Measurements from ENCODE around the gene TNK2. TPM values are rescaled to one million over a fixed set of nuclear protein-coding genes. Genes with fewer than 3 reads are reported as not detected.
"Not testable (repeated sequence)": the region's sequence is repeated elsewhere in the genome, so short reads cannot be mapped to it uniquely, and the experiment has no call there.

TNK2 gene
- total RNA-seq, 1 donor from 2014 or later: 56.7 TPM

- H3K27me3 ChIP-seq (ENCODE audit: low read depth); DNase-seq; H3K27ac ChIP-seq; H3K4me3 ChIP-seq; H3K9me3 ChIP-seq; intact Hi-C loops (cut with DNase I); H3K4me1 ChIP-seq; ATAC-seq; H3K36me3 ChIP-seq: not testable (repeated sequence)
These were observed 33.0 kb upstream of the TNK2 start for GRCh38 chr3:195941265-195941815.

- H3K4me3 ChIP-seq; H3K4me1 ChIP-seq; H3K36me3 ChIP-seq; DNase-seq; H3K27ac ChIP-seq; ATAC-seq; H3K9me3 ChIP-seq; intact Hi-C loops (cut with DNase I); H3K27me3 ChIP-seq (ENCODE audit: low read depth): not testable (repeated sequence)
These were observed 32.5 kb upstream of the TNK2 start for GRCh38 chr3:195940806-195941205.

GRCh38 chr3:195939526-195940470, 31.4 kb upstream of the TNK2 start:
- intact Hi-C loops (cut with DNase I); H3K4me3 ChIP-seq; H3K27me3 ChIP-seq (ENCODE audit: low read depth); DNase-seq; H3K9me3 ChIP-seq; H3K36me3 ChIP-seq; H3K27ac ChIP-seq; H3K4me1 ChIP-seq; ATAC-seq: not testable (repeated sequence)

GRCh38 chr3:195933044-195933430, 24.7 kb upstream of the TNK2 start:
- intact Hi-C loops (cut with DNase I); DNase-seq; H3K27ac ChIP-seq: not testable (repeated sequence)

GRCh38 chr3:195932418-195933043, 24.2 kb upstream of the TNK2 start:
- H3K27me3 ChIP-seq (ENCODE audit: low read depth): no peaks in the 10 kb centered on the region
- no peak overlapping the region for H3K27ac ChIP-seq
- DNase-seq (no peak), ATAC-seq (no peak)
- intact Hi-C loops (cut with DNase I): no loop called here
- TF ChIP-seq CTCF (IDR thresholded peaks at IDR 0.05): no peak
- no peak overlapping the region for H3K4me3 ChIP-seq
- no peaks in the 10 kb centered on the region for H3K9me3 ChIP-seq
- H3K4me1 ChIP-seq: no peaks in the 10 kb centered on the region
- no peaks in the 10 kb centered on the region for H3K36me3 ChIP-seq

More at GRCh38 chr3:195933044-195933430, 24.7 kb upstream of the TNK2 start:
- H3K4me1 ChIP-seq; H3K36me3 ChIP-seq; H3K27me3 ChIP-seq (ENCODE audit: low read depth); H3K4me3 ChIP-seq; H3K9me3 ChIP-seq; ATAC-seq: not testable (repeated sequence)

GRCh38 chr3:195931582-195932273, 23.4 kb upstream of the TNK2 start:
- H3K9me3 ChIP-seq: no peaks in the 10 kb centered on the region
- TF ChIP-seq CTCF (IDR thresholded peaks at IDR 0.05): no peak
- H3K27ac ChIP-seq: no peak overlapping the region
- H3K36me3 ChIP-seq: no peaks in the 10 kb centered on the region
- H3K4me3 ChIP-seq: no peak overlapping the region
- ATAC-seq (no peak), DNase-seq (no peak)
- H3K27me3 ChIP-seq (ENCODE audit: low read depth): no peaks in the 10 kb centered on the region
- H3K4me1 ChIP-seq: no peaks in the 10 kb centered on the region
- intact Hi-C loops (cut with DNase I): no loop called here

GRCh38 chr3:195929452-195929851, 21.1 kb upstream of the TNK2 start:
- Histone ChIP-seq H3K27me3 (ENCODE audit: low read depth) (no peaks in the 10 kb centered on the region), H3K4me3 (no peak overlapping the region), H3K36me3 (no peaks in the 10 kb centered on the region), H3K9me3 (no peaks in the 10 kb centered on the region), H3K4me1 (no peaks in the 10 kb centered on the region), H3K27ac (no peak overlapping the region)
- ATAC-seq (no peak), DNase-seq (no peak)
- intact Hi-C loops (cut with DNase I): no loop called here
- no peak for TF ChIP-seq CTCF (IDR thresholded peaks at IDR 0.05)

Data from lower lobe of right lung (tissue), 2 donors.